GM21526 (cell line): ENCODE data around the gene TBX18.

Source experiments
- ATAC-seq: cut with Tn5 transposase; IDR thresholded peaks from one replicate; pipeline ENCODE4 v1.9.1; 2021; ENCODE audit warnings: moderate library complexity; ENCODE audit not compliant: unreplicated experiment, low FRiP score

Gene TBX18

DNA sequence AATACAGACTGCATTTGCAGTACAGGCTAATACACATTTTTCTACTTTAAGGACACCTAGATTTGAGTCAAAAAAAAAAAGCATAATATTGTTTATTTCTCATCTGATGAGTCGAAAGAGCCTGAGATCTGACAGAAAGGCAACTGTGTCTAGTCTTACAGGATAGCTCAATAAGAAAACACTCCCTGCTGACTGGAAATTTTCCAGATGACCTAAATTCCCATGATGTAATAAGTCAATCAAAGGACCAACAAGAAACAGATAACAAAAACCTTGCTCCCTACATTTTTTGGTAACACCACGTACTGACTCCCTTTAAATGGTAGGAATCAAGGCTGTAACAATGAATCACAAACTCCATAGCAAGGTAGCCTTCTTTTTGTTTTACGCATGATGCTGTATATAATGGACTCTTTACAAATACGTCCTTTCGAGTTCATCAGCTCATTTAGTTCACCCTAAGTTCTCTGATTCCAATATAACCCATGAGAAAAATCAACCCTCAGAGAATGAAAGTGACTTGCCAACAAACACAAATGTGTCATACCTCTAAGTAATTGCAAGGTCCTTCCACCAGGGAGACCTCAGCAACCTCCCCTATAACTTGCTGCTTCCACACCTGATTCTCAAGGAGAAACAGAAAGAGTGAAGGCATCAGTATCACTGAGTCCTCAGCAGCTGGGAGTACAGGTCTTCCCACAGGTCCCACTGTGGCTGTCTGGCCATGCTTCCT is 12.1 kb downstream of the TBX18 start:
- ATAC-seq = no peak

DNA sequence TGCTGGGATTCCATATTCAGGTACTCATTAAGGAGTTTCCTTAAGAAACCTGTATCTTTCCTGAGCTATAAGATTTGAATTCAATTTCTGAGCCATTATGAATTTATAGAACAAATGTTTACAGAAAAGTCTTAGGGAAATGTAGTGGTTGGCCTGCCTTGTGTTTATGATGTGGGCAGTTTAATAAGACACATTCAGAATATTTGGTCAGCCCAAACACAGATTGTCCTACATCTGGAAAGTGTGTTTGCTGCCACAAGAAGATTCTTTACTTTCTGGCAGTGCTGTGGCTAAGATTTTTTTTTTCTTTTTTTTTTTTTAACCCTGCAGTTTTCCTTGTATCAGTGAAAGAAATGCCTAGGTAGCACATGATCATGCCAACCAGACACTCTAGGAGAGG is 15.2 kb downstream of the TBX18 start:
- no peak for ATAC-seq

DNA sequence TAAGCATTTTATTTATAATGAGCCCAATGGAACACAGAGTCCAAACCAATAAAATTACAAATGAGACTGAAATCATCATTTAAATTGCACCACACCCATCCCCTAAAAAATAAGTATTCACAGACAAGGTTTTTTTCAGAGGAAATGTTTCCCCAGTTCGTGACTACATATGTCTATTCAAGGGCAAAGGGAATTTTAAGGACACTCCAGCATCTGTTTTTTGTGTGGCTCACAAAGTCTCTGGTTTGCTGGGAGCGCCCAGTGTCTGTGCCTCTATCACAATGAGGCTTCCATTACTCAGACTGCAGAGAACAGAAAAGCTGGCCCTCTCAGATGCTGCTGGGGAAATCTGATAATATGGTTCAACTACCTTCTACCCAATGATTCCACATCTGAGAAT is 16.0 kb downstream of the TBX18 start:
- no peak for ATAC-seq

DNA sequence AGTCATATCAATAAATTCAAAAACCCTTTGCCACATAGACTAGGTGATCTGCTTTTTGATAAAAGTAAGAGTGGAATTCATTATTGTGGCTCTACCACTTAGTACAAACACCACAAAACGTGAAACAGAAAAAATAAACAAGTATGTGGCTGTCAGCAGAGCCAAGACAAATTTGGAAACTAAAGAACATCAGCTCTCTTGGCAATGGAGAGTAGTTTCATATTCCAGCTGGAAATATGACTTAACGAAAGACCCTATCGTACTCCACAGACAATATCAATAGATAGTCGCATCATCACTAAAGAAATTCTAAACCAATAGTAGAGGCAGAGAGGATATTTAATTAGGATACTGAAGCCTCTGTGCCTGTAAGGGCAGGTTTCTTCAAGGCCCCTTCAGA is 20.8 kb downstream of the TBX18 start:
- ATAC-seq = no peak

DNA sequence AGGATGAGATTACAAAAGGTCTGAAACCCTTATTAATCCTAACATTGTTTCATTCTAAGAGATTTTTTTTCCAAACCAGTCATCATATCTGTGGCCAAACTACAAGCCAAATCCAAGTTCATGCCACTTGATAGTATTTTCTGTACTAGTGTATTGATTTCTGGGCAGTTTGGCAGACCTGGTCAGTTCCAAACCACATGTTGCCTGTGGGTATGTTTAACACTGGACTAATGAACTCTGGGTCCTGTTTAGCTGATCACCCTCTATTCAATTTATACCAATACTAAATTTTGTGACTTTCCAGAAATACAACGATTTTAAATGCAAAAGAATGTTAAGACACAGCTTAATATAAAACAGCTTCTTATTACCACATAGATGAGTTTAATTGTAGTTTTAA is 24.0 kb downstream of the TBX18 start:
- ATAC-seq = no peak

DNA sequence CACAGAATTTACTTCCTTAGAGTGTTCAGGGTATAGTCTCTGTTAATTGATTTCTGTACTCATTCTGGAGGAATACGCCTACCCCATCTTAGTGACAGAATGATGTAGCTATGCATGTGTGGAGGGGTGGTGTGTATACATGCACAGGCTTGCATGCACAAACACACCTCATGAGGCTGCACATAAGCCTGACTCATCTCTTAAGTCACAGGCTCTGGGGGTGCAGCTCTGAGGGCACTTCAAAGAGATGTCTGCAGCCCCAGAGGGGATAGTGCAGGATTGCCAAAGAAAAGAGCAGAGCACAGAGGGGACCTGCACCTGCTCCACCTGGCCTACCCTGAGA is 24.6 kb downstream of the TBX18 start:
- no peak for ATAC-seq

DNA sequence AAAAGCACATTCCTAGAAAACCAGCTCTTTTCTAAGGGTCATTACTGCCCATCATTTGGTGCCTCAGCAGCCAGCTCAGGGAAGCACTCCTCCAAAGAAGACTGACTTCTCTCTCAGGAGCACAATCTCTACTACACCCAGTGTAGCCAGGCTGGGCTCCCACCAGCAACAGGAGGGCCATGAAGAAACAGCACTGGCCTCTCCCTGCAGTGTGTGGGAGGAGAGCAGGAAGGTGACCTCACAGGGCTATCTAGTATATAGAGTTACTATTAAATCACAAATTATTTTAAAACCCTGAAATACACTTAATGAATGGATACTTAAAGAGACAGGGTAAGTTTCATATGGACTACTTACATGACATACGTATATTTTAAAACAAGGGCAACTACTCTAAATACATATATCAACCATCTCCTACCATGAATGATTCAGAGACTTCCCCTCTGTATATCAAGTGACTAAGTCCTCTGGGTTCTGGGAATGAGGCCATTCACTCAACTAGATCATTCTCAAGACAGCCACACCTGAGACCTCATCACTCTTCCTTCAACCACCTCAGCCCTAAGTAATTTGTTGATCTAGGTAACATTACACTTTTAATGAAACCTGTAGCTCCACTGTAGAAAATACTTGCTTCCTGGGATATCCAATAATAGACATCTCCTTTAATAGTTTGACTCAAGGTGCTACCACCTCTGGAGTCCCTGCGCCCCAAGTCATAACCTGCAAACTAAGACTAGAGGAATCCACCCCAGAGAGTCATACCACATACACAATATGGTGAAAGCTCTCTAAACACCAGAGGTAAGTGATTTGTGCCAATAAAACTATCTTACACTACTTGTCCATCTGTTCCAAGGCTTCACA is 25.2 kb downstream of the TBX18 start:
- no peak for ATAC-seq

DNA sequence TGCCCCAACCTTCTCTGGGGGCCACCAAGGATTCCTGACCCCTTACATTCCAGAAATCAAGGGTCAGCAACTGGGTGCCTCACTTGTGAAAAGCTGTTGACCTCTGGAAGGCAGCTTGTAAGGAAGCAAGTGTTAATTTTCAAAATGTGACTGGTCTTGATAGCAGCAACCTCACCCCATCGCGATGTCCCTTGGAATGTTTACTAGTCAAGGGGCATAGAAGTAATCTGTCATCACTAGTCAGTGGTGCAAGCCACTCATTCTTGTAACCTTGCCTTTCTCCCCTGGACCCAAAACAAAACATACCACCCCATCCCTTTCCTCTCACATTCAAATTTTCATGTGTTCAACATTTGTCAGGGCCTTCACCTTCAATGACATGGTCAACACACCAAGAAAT is 30.5 kb downstream of the TBX18 start:
- no peak for ATAC-seq

DNA sequence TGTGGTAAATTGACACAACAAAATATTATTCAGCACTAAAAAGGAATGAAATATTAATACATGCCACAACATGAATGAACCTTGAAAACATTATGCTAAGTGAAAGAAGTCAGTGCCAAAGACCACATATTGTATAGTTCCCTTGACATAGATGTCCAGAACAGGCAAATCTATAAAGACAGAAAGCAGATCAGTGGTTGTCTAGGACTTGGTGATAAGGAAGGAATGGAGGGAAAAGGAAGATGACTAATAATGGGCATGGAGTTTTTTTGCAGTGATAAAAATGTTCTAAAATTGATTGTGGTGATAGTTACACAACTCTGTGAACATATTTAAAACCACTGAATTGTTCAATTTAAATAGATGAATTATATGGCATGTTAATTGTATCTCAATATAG is 32.5 kb downstream of the TBX18 start:
- no peak for ATAC-seq

DNA sequence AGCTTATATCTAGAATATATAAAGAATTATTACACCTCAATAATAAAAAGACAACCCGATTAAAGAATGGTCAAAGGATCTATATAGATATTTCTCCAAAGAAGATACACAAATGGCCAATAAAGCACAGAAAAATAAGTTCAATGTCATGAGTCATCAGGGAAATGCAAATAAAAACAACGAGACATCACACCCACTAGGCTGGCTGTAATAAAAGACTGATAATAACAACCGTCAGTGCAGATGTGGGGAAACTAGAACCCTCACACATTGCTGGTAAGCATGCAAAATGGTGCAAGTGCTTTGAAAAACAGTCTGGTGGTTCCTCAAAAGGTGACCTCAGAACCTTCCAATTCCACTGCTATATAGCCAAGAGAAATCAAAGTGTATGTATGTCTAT is 33.0 kb downstream of the TBX18 start:
- ATAC-seq = no peak

DNA sequence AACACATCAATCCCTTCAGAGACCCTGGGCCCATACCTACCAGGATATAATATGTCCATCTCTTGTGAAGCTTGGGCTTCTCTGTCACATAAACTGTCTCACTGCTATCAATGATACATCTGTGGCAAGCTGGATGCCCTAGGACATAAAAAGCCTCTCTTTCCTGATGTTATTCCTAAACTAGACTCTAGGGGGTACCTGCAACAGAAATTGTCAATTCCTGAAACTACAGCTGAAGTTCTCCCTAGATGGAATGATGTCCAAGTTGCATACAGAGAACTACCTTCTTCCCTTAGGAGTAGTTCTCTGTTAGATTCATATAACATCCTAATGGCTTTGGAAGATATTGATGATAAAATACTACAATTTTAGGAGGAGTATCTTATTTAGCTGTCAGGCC is 35.8 kb downstream of the TBX18 start:
- ATAC-seq = peak; percentile 59

DNA sequence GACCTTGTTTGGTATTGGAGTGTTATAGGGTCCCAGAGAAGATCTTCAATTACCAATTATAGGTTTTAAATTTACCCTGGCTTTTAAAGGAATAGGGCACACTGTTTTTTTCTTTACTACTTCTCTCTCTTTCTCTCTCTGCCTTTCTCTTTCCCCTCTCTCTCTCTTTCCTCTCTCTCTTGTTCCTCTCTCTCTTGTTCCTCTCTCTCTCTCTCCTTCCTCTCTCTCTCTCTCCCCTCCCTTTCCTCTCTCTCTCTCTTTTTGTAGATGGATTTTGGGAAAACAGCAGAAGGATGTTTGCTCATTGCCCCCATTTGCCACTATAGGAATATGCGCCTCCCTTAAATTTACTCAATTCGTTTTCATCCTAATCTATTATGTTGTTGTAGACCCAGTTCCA is 45.2 kb downstream of the TBX18 start:
- ATAC-seq = no peak

DNA sequence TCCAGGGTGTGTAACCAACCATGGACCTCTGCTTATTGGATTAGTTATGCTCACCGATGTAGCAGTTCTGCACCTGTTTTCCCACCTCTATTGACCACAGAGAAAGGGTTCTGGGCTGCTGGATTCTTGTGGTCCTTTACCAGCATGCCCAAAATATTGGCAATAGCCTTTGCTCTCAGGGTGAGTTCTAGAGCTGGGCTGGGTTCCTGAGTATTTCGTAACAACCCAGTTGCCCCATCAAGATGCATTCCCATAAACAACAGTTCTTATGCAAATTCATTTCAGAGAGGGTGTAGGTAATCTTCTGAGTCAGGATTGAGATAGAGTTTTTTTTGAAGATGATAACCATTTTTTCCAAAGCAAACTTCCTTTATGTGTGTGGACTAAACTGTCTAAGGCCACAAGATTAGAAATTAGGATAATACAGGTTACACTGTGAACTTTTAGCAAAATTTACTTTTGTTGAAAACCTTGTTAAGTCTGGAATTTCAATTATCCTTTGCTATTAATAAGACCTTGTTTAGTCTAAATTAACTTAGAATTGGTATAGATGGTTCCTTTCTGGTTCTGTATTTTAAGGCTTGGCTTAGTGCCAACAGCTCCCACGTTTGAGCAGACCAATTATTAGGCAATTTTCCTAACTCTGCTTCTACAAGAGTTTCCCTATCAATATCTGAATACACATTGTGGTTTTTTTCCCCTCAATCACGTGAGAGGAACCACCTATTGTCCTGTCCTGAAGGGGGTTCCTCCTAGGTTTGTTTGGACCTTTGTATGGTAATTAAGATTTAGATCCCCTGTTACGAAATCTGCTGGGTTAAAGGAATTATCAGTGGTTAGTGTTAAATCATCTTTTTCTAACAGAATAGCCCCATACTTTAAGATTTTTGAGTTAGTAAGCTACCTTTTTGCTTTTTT is 46.1 kb downstream of the TBX18 start:
- ATAC-seq = no peak

DNA sequence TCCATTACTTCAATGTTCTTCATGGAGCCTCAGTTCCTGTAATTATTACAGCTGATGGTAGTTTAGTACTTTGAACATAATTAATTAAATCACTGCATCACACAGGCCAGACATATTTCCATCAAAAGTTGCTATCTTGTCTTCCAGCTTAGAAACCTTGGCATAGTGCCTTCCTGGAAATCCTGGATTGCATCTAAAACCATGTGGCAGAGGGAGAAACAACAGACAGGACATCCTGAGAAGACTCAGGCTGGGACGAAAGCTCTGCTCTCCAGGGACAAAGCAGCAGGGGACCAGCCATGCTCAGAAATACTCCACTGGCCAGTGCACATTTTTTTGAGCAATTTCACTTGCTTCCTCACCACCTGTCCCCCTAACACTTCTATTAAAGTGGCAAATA is 55.3 kb downstream of the TBX18 start:
- ATAC-seq = no peak

DNA sequence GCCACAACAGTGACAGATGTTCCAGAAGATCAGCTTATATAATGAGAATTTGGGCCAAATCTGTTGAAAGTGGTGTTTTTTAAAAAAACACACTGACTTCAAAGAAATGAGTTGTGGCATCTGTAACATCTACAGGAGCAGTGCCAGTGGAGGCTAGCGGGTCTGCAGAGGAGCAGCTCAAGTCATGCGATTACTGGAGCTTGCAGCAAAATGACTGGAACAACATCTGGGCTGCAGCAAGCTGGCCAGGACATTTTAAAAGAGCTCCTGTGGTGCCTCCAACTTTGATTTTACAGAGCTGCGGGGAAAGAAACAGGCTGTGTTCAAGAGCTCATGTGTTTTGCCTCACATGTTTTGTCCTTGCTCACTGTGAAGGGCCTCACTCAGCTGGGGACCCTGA is 57.2 kb downstream of the TBX18 start:
- ATAC-seq = no peak

DNA sequence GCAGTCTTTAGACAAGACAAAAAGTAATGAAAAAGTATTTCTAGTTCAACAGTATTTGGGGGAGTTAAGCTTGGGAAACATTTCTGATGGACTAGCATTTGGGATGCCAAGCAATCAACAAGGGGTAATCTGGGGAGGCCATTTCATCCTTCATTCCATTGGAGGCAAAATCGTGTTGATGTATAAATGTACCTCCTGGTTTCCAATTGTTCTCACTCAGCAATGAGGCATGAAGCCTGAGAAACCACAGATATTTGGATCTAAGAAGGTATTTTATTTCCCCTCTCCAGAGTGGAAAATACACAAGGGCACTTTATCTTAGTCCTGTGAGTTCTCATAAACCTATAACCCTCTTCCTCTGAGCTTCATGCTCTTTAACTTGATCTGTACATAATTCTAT is 68.2 kb downstream of the TBX18 start:
- no peak for ATAC-seq

DNA sequence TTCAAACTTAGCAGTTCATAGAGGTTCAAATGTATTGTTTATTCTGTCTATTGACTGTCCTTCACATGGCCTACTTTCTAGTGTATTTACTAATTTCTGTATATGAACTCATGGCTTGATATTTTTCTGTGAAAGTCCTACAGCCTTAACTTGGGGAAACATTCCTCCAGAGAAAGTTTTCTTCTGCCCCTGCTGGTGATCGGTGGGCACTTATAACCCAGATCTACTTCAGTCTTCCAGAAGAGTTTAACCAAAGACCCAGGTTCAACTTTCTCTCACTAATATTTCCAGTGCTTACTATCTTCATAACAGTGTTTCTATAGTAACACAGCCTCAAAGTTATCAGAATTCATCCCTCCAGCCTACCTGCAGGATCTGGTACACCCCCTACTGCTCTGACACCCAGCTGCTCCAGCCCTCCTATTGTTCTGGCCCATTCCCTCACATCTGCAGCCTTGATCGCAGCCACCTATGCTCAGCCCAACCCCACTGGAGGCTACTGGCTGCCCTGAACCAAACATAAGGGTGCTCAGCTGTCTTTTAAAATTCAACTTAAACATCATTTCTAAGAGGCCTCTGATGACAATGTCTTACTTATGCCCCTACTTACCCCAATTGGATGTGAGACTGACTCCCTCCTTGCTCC is 72.3 kb downstream of the TBX18 start:
- ATAC-seq = no peak

DNA sequence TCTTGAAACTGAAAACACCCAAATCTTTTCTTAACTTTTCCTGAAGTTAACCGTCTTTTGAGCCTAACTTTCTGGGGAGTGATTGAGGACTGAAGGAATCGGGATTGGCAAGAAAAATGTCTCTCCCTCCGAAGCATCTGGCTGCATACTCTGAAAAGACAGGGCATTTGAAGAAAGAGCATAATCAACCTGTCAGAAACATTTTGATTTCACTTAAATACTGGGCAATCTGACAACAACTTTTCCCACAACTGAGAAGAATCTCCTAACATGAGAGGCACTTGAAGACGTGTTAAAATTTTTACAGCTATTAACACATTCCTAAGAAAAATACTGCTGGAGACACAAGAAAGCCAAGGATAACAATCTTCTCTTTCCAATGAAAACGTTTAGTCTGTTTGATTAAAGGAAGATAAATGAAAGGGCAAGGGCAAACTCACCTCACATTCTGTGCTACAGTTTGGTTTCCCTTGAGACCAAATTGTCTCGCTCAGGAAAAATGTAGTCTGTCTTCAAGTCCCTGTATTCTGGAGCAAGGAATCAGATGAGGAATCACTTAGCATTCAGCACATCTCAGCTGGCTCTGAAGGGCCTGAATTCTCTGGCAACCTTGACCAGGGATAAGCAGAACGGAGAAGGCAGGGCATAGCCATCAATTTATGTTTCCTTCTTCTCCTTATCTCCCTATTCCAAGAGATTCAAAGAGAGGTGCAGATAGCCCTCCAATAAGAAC is 76.1 kb downstream of the TBX18 start:
- no peak for ATAC-seq

DNA sequence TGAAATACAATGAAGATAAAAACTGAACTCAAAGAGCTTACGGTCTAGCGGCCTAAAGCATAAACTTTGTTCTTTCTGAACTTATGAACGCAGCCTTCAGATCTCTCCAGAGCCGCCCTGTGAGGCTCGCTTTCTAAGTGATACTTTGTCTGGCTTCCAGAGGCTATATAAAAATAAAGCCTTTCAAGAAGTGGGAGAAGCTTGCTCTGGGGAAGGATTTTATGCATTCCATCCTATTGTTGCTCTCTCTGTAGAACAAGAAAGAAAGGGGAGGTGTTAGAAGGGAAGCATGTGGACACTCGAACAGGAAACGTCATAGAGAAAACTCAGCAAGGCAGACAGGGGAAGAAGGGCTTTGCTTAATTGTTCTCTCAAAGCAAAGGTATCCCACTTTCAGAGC is 77.0 kb downstream of the TBX18 start:
- no peak for ATAC-seq

DNA sequence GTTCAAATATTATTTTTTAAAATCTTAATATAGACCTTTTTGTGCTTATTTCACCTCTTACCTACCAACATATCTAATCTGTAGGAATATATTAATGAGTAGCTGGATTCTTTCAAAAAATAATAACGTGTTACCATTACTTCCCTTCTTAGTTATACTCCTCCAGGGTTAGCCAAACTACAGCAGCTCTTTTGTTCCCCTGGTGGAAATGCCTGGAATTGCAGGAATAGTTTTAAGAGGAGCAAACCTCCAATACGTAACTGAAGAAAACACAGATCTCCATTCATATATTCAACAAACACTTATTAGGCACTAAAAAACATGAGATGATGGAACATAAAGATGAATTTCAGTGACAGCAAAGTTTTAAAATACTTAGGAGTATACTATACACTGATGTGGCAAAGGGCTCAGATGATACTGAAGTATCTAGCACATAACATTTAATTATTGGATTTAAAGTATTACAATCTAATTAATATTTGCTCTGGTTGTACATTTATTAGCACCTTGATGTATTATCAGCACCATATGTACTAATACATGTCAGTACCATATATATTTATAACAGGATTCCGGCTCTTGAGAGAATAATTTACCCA is 78.3 kb downstream of the TBX18 start:
- ATAC-seq = no peak
